ENCODE measurements around the gene ICAM3. TPM values are rescaled to one million over a fixed set of nuclear protein-coding genes. Genes with fewer than 3 reads are reported as not detected.
A peak's percentile ranks its signal among the peaks of the same experiment; 100 is the strongest.
"Not testable (repeated sequence)": the region's sequence is repeated elsewhere in the genome, so short reads cannot be mapped to it uniquely, and the experiment has no call there.

Gene ICAM3
- total RNA-seq, 1 experiment from 2014 or later = 7.9 TPM

DNA sequence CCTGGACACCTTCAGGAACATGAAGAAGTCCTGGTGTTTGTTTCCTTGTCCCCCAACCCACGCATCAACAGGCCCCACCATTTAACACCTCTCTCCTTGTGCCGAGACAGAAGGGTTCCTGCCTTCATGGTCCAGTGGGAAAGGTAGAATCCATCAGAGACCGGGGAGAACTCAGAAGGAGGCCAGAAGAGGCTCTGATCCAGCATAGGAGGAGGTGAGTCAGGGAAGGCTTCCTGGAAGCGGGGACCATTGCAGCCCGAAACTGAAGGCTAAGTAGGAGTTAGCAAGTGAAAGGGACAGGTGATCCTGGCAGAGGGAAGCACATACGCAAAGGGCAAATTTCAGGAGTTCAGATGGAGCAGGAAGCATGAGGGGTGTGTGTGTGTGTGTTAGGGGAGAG is 484 bp downstream of the ICAM3 start:
- POLR2A ChIA-PET = interaction anchor here (1.0 kb wide), 1 partner anchor 24 kb away, joined by 4 read pairs; no protein-coding TSS in a partner anchor
- Mint-ChIP-seq H3K36me3 (ENCODE audit: insufficient read depth, unreplicated experiment) (no peaks in the 10 kb centered on the region), H3K4me1 (ENCODE audit: insufficient read depth, unreplicated experiment) (no peaks in the 10 kb centered on the region), H3K27me3 (ENCODE audit: insufficient read depth, unreplicated experiment) (no peaks in the 10 kb centered on the region), H3K4me3 (ENCODE audit: unreplicated experiment) (no peak overlapping the region), H3K27ac (ENCODE audit: low read depth, unreplicated experiment) (no peak overlapping the region), H3K9me3 (ENCODE audit: unreplicated experiment) (no peaks in the 10 kb centered on the region)
- CTCF ChIA-PET = interaction anchor here (0.6 kb wide), 1 partner anchor 31 kb away, joined by 4 read pairs; no protein-coding TSS in a partner anchor
- no TSS peak for BruUV-seq (replicated peaks)
- DNase-seq (ENCODE audit: unreplicated experiment) = no peak
- intact Hi-C loops (cut with micrococcal nuclease) = no loop called here
- TF ChIP-seq, protein P1, sequence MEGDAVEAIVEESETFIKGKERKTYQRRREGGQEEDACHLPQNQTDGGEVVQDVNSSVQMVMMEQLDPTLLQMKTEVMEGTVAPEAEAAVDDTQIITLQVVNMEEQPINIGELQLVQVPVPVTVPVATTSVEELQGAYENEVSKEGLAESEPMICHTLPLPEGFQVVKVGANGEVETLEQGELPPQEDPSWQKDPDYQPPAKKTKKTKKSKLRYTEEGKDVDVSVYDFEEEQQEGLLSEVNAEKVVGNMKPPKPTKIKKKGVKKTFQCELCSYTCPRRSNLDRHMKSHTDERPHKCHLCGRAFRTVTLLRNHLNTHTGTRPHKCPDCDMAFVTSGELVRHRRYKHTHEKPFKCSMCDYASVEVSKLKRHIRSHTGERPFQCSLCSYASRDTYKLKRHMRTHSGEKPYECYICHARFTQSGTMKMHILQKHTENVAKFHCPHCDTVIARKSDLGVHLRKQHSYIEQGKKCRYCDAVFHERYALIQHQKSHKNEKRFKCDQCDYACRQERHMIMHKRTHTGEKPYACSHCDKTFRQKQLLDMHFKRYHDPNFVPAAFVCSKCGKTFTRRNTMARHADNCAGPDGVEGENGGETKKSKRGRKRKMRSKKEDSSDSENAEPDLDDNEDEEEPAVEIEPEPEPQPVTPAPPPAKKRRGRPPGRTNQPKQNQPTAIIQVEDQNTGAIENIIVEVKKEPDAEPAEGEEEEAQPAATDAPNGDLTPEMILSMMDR (IDR thresholded peaks at IDR 0.05; ENCODE audit: unreplicated experiment) = no peak

DNA sequence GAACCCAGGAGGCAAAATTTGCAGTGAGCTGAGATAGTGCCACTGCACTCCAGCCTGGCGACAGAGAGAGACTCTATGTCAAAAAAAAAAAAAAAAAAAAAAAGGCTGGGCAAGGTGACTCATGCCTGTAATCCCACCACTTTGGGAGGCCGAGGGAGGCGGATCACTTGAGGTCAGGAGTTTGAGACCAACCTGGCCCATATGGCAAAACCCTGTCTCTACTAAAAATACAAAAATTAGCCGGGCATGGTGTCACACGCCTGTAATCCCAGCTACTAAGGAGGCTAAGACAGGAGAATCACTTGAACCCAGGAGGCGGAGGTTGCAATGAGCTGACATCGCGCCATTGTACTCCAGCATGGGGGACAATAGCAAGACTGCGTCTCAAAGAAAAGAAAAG is 2.7 kb downstream of the ICAM3 start:
- H3K27ac Mint-ChIP-seq (ENCODE audit: low read depth, unreplicated experiment); H3K9me3 Mint-ChIP-seq (ENCODE audit: unreplicated experiment); H3K36me3 Mint-ChIP-seq (ENCODE audit: insufficient read depth, unreplicated experiment); intact Hi-C loops (cut with micrococcal nuclease); BruUV-seq (replicated peaks); H3K27me3 Mint-ChIP-seq (ENCODE audit: insufficient read depth, unreplicated experiment); H3K4me1 Mint-ChIP-seq (ENCODE audit: insufficient read depth, unreplicated experiment); DNase-seq (ENCODE audit: unreplicated experiment); H3K4me3 Mint-ChIP-seq (ENCODE audit: unreplicated experiment): not testable (repeated sequence)
- ChIA-PET CTCF (interaction anchor here (0.6 to 1.5 kb wide), 5 partner anchors 41 to 1229 kb away, joined by 3 to 5 read pairs (median 3); no protein-coding TSS in a partner anchor), POLR2A (interaction anchor here (0.7 kb wide), 2 partner anchors 17 to 44 kb away, joined by 3 read pairs; partner anchors contain the start of gene TYK2)

DNA sequence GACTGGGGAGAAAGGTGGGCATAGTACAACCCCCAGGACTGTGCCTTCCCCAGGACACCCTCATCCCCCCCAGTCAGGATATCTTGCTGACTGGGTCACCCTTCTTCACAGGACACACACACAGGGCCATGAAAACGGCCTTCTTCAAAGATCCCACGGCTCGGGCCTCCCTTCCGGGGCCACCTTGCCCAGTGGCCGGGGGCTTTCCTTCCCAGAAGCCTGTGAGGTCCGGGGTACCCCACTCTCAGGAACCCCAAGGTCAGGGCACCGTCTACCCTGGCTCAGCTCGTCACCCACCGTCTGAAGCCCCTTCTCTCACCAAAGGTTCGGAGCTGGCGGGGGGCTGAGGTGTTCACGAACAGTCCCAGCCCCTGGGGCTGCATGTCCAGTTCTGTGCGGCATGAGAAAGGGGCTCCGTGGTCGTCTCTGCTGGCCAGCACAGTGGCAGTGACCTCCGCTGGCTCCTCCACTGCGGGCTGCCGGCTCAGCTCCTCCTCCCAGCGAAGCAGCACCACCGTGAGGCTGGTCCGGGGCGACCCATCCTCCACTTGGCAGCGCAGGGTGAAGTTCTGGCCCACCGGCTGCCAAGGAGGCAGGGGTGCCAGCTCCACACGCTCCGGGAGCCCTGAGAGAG is 4.0 kb downstream of the ICAM3 start:
- TF ChIP-seq, protein P1 (IDR thresholded peaks at IDR 0.05; ENCODE audit: unreplicated experiment) = no peak

DNA sequence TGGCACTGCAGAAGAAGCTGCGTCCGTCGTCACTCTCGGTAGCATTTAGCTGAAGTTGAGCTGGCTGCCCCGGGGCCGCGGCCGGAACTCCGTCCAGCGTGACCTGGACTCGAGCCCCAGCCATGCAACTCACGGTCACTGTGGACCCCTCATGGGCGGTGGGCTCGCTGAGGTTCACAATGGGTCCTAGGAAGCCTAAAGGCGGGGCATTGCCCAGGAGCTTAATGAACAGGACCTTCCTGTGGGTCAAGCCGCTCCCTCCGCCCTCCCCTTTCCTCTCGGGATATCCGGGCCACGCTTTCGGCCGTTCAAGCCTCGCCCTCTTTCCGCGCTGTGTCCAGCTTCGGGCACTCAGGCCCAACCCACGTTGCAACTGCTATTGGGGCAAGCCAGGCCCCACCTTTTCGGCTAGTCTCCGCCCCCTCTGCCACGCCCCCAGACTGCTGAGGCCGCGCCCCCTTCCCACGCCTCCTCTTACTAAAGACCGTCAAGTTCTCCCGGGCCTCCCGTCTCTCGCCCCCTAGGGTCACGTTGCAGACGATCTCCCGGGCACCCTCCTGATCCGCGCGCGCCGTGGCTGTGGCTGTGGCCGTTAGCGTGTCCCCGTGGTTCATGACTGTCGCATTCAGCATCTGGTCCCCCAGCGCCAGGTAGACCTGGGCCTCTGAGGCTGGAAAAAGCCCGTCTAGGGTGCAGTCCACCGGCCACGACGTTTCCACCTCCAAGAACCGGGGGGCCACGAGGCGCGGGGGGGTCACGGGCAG is 4.7 kb downstream of the ICAM3 start:
- CTCF ChIA-PET = interaction anchor here (0.7 to 2.1 kb wide), 11 partner anchors 24 to 80 kb away, joined by 3 to 14 read pairs (median 4); no protein-coding TSS in a partner anchor
- peak; percentile 98 for DNase-seq (ENCODE audit: unreplicated experiment)
- intact Hi-C loops (cut with micrococcal nuclease) = loop anchor here (5.0 kb wide), 1 partner anchor 48 kb away; the partner anchor contains the start of gene TYK2
- no peak overlapping the region for H3K27ac Mint-ChIP-seq (ENCODE audit: low read depth, unreplicated experiment)
- POLR2A ChIA-PET = interaction anchor here (0.6 to 3.5 kb wide), 20 partner anchors 9 to 1224 kb away, joined by 3 to 51 read pairs (median 5); partner anchors contain the start of genes CDC37, ELOF1, FDX2 and ICAM4
- no peaks in the 10 kb centered on the region for H3K27me3 Mint-ChIP-seq (ENCODE audit: insufficient read depth, unreplicated experiment)
- no TSS peak for BruUV-seq (replicated peaks)
- H3K36me3 Mint-ChIP-seq (ENCODE audit: insufficient read depth, unreplicated experiment) = peaks cover 10% of the 10 kb centered on the region
- H3K4me3 Mint-ChIP-seq (ENCODE audit: unreplicated experiment) = peak overlapping the region; percentile 95
- no peaks in the 10 kb centered on the region for H3K9me3 Mint-ChIP-seq (ENCODE audit: unreplicated experiment)
- TF ChIP-seq, protein P1 (IDR thresholded peaks at IDR 0.05; ENCODE audit: unreplicated experiment) = peak; percentile 7
- no peaks in the 10 kb centered on the region for H3K4me1 Mint-ChIP-seq (ENCODE audit: insufficient read depth, unreplicated experiment)

More for the DNA sequence above, 4.0 kb downstream of the ICAM3 start:
- intact Hi-C loops (cut with micrococcal nuclease) = no loop called here
- no peak for DNase-seq (ENCODE audit: unreplicated experiment)
- POLR2A ChIA-PET = interaction anchor here (0.7 to 3.5 kb wide), 8 partner anchors 9 to 76 kb away, joined by 3 to 51 read pairs (median 14); partner anchors contain the start of genes CDC37, FDX2 and TYK2
- CTCF ChIA-PET = interaction anchor here (0.6 to 1.5 kb wide), 6 partner anchors 8 to 54 kb away, joined by 3 to 4 read pairs (median 4); no protein-coding TSS in a partner anchor
- H3K9me3 Mint-ChIP-seq (ENCODE audit: unreplicated experiment) = no peaks in the 10 kb centered on the region
- H3K4me1 Mint-ChIP-seq (ENCODE audit: insufficient read depth, unreplicated experiment) = no peaks in the 10 kb centered on the region
- H3K27ac Mint-ChIP-seq (ENCODE audit: low read depth, unreplicated experiment) = no peak overlapping the region
- H3K27me3 Mint-ChIP-seq (ENCODE audit: insufficient read depth, unreplicated experiment) = no peaks in the 10 kb centered on the region
- H3K4me3 Mint-ChIP-seq (ENCODE audit: unreplicated experiment) = peak overlapping the region; percentile 95
- no TSS peak for BruUV-seq (replicated peaks)
- peaks cover 3% of the 10 kb centered on the region for H3K36me3 Mint-ChIP-seq (ENCODE audit: insufficient read depth, unreplicated experiment)

Data from MCF 10A (cell line).